Activated T-helper 1 cell treated with Interleukin-2 at 50 U/mL for 16 hours (primary cell): ENCODE measurements around the gene PITPNB.
A peak's percentile ranks its signal among the peaks of the same experiment; 100 is the strongest.

ENCODE experiments used
- DNase-seq: peaks from one replicate; pipeline ENCODE4 v3.0.0-alpha.2; 2020; ENCODE audit warnings: low read depth

Gene PITPNB

GRCh38 chr22:27919942-27920755 lies 1.1 kb upstream of the PITPNB start:
- DNase-seq, result no peak

DNA sequence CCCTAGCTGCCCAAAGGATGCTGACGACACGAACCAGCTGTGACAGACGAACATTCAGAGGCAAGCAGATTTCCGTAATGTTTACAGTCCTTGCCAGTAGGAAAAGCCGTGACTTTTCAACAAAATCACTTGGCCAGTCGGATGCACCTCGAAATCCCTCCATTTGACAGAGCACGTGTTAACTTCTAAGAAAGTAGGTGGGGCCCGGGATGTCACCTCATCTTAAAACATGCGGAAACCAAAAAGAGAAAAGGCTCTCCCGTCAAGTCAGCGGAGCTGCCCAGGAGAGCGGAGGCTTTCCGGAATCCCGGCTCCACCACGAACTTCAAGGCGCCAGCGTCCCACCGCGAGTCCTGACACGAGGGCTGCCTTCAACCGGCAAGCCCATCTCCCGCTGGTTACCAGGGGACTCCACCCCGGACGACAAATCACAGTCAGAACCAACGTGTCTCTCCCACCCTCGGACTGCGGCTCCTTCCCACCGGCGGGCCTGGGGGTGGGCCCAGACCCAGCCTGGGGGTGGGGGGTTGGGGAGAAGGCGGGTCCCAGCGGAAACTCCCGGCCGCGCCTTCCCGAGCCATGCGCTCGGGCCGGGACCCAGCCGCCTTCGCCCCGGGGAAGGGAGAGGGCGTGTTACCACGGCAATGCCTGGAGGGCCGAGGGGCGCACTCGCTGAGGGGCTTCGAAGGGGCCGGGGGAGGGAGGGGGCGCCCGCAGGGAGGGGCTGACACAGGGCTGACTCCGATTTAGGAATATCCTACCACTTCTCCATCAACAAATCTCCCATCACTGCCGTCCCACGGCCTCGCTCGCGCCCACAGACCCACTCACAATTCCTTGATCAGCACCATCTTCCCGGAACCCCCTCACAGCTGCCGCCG lies 475 bp downstream of the PITPNB start:
- DNase-seq, result peak; percentile 20

DNA sequence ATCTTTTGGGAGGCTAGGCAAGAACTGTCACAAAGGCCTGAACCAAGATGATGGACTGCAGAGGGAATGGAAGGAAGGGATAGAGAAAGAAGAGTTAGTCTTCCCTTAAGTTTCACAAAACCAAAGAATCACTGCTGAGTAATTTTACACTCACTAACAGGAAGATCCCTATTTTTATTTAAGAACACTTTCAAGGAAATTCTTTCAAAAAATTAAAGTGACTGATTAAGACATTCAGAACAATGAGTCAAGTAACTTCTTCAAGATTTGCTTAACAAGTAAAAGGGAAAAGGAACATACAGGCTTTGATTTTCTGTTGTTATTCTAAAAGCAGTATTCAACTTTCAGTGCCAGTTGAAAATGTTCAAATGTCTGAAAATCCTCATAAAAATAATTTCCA lies 3.1 kb downstream of the PITPNB start:
- DNase-seq, result no peak

DNA sequence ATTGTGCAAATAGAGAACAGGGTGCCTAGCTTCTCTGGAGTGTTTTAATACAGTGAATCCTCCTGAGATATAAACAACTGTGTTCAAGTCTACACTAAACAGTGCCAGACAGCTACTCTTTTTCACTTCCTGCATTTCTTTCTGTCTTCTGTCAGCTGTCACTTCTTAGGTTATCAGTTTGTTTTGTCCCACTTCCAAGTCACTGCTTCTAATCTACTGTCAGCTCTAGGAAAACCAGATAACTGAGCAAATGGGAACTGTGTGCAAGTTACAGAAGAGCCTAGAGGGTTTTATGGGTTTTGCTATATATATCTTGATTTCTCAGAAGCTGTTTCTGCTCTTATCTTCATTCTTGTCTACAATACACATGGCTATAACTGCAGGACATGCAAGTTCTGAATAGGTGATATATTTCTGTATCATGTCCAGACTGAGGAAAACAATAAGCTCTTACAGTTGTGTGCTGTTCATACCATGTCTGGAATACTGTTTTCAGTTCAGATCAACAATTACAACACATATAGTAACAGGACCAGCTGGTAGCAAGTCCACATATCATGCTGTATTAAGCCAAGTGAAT lies 5.8 kb downstream of the PITPNB start:
- DNase-seq, result no peak

DNA sequence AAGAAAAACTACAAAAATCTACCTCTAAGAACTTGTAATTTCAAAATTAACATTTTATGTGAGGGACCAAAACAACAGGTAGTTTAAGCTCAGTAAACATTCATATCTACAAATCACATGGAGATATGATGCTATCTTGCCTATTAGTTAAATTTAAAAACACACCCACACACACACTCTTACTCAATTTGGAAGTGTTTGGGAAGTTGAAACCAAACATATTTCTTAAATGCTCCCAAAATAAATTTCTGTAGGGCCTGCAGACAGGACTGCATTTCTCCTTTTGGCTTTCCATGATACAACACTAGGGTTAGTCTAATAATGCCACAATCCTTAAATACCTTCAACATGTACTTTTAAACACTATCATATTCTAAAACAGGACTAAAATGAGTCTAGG lies 7.0 kb downstream of the PITPNB start:
- DNase-seq, result no peak

DNA sequence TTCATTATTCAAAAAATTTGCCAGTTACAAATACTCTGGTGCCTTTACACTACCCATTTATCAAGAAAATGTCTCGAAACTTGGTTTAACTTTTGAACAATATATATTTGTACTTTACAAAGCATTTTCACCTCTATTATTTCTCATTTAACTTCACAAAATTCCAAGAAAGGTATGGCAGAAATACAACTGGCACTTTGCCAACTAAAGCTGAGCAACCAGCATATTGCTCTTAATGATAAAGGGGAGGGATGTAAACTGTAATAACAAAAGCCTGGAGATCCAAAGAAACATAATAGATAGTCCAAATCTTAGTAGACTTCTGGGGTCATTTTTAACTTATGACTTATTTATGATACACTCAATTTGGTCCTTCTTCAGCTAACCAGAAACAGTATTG lies 7.7 kb downstream of the PITPNB start:
- DNase-seq, result no peak

GRCh38 chr22:27906241-27906640 lies 12.8 kb downstream of the PITPNB start:
- DNase-seq, result no peak

GRCh38 chr22:27905653-27906052 lies 13.4 kb downstream of the PITPNB start:
- DNase-seq, result no peak

GRCh38 chr22:27903805-27904473 lies 15.1 kb downstream of the PITPNB start:
- DNase-seq, result no peak

DNA sequence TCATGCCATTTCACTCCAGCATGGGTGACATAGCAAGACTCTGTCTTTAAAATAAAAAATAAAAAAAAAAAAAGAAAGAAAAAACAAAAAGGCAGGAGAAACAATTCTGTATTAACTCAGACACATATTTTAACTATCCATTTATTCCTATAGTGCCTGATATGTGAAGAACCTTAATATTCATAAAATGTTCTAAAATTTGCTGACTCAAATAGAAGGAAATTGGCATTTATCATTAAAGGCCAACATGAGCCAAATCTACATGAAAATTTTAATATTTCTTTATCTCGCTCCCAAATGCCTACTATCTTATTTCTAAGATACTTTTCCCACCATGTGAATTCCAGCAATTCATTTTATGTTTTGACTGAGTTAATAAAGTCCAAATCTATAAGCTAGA lies 18.9 kb downstream of the PITPNB start:
- DNase-seq, result no peak

DNA sequence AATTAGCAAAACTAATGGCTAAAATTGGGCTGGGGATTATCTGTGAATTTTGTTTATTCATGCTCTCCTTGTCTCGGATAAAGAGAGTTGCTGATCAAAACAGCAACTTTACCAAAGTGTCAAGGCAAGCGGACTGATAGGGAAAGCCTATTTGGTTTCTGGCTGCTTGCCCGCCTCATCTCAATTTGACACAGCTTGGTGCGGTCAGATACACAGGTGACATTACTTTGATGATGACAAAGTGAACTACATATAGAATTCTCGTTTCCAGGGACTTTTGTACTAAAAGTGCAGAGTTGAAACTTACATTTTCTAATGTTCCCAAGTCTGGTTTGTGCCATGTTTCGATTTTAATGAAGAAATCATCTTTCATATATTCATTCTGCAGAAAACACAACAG lies 22.8 kb downstream of the PITPNB start:
- no peak for DNase-seq

DNA sequence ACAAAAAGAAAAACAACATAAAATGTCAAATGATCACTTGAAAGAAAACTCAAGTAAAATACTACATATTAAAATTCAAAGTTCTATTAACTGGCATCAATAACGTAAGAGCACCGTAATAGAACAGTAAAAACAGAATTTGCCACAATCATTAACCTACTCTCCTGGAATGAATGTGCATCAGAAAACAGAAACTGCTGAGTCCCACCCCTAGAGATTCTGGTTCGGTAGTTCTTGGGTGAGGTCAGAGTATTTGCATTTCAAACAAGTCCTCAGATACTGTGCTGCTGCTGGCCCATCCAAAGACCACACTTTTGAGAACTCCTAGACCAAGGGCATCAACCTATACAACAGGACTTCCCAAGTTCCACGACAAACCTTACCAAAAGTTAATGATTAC lies 23.5 kb downstream of the PITPNB start:
- DNase-seq, result no peak

DNA sequence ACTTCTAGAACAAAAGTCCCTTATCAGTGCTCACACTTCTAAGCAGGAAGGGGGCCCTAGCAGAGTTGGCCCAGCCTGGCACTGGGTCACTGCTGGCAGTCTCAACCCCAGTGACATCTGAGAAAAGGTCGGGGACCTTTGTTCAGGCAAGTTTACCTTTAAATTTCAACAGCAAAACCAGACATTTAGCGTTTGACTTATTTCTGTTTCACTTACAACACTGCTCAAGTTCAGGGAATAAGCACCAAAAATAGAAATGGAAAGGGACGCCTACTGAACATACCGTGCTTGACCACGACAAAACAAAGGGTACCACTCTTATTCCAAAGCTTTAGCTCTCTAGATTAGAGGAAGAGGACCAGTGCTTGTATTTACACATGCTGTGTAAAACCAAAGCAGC lies 26.2 kb downstream of the PITPNB start:
- no peak for DNase-seq

DNA sequence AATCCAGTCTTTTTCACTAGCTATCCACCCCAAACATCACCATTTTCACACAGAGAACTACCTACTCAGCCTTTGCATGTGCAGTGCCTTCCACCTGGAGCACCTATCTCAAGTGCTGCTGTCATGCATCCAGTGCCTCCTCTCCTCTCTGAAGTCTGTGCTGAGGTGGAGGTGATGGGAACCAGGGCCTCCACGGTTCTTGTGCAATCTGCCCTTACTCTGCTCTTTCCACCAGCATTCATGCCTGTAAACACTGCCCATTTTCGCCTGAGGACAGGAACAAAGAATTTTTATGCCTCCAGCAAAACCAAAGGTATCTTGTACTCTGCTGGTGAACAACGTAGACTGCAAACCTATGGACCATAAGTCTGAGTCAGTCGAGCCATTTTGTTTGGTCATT lies 27.0 kb downstream of the PITPNB start:
- no peak for DNase-seq

- no peak for DNase-seq
Measured at GRCh38 chr22:27888310-27888709, 30.7 kb downstream of the PITPNB start.

GRCh38 chr22:27886843-27887151 lies 32.3 kb downstream of the PITPNB start:
- DNase-seq, result no peak

GRCh38 chr22:27885977-27886842 lies 32.8 kb downstream of the PITPNB start:
- DNase-seq, result no peak

GRCh38 chr22:27883656-27884350 lies 35.3 kb downstream of the PITPNB start:
- no peak for DNase-seq

GRCh38 chr22:27882507-27883290 lies 36.4 kb downstream of the PITPNB start:
- DNase-seq, result no peak

DNA sequence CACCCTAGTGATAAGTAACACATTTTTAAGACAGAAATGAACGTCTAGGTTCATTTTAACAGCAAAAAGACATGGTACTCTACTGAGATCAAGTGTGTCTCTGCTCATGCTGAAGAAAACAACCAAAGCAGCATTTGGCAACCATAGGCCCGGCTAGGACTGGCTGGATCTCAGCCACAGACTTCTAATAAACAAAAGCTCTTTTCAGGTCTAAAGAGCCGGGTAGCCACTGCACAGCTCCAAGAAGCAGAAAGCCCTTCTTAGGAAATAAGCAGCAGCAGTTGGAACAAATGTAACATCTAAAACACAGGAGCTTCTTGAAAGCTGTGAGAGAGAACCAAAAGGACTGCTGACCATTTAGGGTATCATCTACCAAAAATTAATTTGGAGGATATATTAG lies 37.6 kb downstream of the PITPNB start:
- no peak for DNase-seq
